ENCODE results near the gene GIGYF1. TPM values are rescaled to one million over a fixed set of nuclear protein-coding genes. Genes with fewer than 3 reads are reported as not detected.

Gene GIGYF1
- total RNA-seq, 1 experiment from 2014 or later = 47.4 TPM

DNA sequence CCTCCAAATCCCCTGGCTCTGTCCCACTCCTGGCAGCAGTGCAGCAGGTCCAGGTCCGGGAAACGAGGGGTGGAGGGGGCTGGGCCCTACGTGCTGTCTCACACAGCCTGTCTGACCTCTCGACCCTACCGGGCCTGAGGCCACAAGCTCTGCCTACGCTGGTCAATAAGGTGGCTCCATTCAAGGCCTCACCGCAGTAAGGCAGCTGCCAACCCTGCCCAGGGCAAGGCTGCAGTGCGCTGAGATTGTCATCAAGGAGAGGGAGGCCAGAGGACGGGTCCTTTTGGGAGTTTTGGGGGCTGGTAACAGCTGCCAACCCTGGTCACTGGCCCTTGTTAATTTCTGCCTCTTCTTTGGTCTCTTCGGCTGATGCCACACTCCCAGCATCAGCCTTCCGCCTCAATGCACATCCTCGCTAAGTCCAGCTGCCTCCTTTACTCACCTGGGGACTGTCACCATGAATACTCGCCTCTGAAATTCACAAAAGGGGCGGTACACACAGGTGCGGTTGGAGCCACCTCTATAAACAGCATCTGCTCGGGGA, 29.8 kb upstream of the GIGYF1 start:
- DNase-seq (ENCODE audit: low spot score) = no peak
- intact Hi-C loops (cut with micrococcal nuclease; ENCODE audit: unreplicated experiment) = no loop called here
- ChIA-PET POLR2A (ENCODE audit: low non-redundant PET) (no interaction called here), CTCF (no interaction called here)
- peaks cover 4% of the 10 kb centered on the region for H3K4me1 ChIP-seq (ENCODE audit: insufficient read depth, low read length, poor library complexity, severe bottlenecking)
- no peak overlapping the region for H3K4me3 ChIP-seq (ENCODE audit: low read depth, low read length, poor library complexity, severe bottlenecking)
- TF ChIP-seq EZH2 (IDR thresholded peaks at IDR 0.05; ENCODE audit: borderline replicate concordance, low read depth, low read length, poor library complexity, severe bottlenecking) (no peak), CTCF (conservative IDR thresholded peaks at IDR 0.05; ENCODE audit: low read depth, low read length) (no peak)
- H3K36me3 ChIP-seq (ENCODE audit: insufficient read depth, low read length, poor library complexity, severe bottlenecking) = no peaks in the 10 kb centered on the region
- no TSS peak for BruUV-seq (replicated peaks)
- no peak overlapping the region for H3K27ac ChIP-seq (ENCODE audit: low read depth, low read length, poor library complexity, severe bottlenecking)
- H3K27me3 ChIP-seq (replicated peaks; ENCODE audit: insufficient read depth, low read depth, low read length, poor library complexity) = peaks cover 38% of the 10 kb centered on the region
- H3K9me3 ChIP-seq (ENCODE audit: low read depth, low read length, poor library complexity, severe bottlenecking) = no peaks in the 10 kb centered on the region

- H3K36me3 ChIP-seq (ENCODE audit: insufficient read depth, low read length, poor library complexity, severe bottlenecking) = no peaks in the 10 kb centered on the region
- peaks cover 4% of the 10 kb centered on the region for H3K4me1 ChIP-seq (ENCODE audit: insufficient read depth, low read length, poor library complexity, severe bottlenecking)
- intact Hi-C loops (cut with micrococcal nuclease; ENCODE audit: unreplicated experiment) = no loop called here
- H3K27me3 ChIP-seq (replicated peaks; ENCODE audit: insufficient read depth, low read depth, low read length, poor library complexity) = peaks cover 38% of the 10 kb centered on the region
- no peak for DNase-seq (ENCODE audit: low spot score)
- CTCF ChIA-PET = interaction anchor here (0.6 kb wide), 1 partner anchor 110 kb away, joined by 5 read pairs; no protein-coding TSS in a partner anchor
- POLR2A ChIA-PET (ENCODE audit: low non-redundant PET) = no interaction called here
- no peak overlapping the region for H3K27ac ChIP-seq (ENCODE audit: low read depth, low read length, poor library complexity, severe bottlenecking)
- H3K9me3 ChIP-seq (ENCODE audit: low read depth, low read length, poor library complexity, severe bottlenecking) = no peaks in the 10 kb centered on the region
- TF ChIP-seq EZH2 (IDR thresholded peaks at IDR 0.05; ENCODE audit: borderline replicate concordance, low read depth, low read length, poor library complexity, severe bottlenecking) (no peak), CTCF (conservative IDR thresholded peaks at IDR 0.05; ENCODE audit: low read depth, low read length) (no peak)
- H3K4me3 ChIP-seq (ENCODE audit: low read depth, low read length, poor library complexity, severe bottlenecking) = no peak overlapping the region
- no TSS peak for BruUV-seq (replicated peaks)
Observed at GRCh38 chr7:100722480-100723212, 28.6 kb upstream of the GIGYF1 start.

DNA sequence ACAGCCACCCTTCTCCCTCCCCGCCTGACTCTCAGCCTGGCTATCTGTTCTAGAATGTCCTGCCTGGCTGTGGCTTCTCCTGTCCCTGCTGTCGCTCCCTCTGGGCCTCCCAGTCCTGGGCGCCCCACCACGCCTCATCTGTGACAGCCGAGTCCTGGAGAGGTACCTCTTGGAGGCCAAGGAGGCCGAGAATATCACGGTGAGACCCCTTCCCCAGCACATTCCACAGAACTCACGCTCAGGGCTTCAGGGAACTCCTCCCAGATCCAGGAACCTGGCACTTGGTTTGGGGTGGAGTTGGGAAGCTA, 27.4 kb upstream of the GIGYF1 start:
- BruUV-seq (replicated peaks) = no TSS peak
- DNase-seq (ENCODE audit: low spot score) = no peak
- H3K4me3 ChIP-seq (ENCODE audit: low read depth, low read length, poor library complexity, severe bottlenecking) = no peak overlapping the region
- H3K36me3 ChIP-seq (ENCODE audit: insufficient read depth, low read length, poor library complexity, severe bottlenecking) = no peaks in the 10 kb centered on the region
- no peak for TF ChIP-seq EZH2 (IDR thresholded peaks at IDR 0.05; ENCODE audit: borderline replicate concordance, low read depth, low read length, poor library complexity, severe bottlenecking)
- no peak for TF ChIP-seq CTCF (conservative IDR thresholded peaks at IDR 0.05; ENCODE audit: low read depth, low read length)
- POLR2A ChIA-PET (ENCODE audit: low non-redundant PET) = no interaction called here
- H3K27me3 ChIP-seq (replicated peaks; ENCODE audit: insufficient read depth, low read depth, low read length, poor library complexity) = peaks cover 38% of the 10 kb centered on the region
- H3K9me3 ChIP-seq (ENCODE audit: low read depth, low read length, poor library complexity, severe bottlenecking) = no peaks in the 10 kb centered on the region
- H3K27ac ChIP-seq (ENCODE audit: low read depth, low read length, poor library complexity, severe bottlenecking) = no peak overlapping the region
- CTCF ChIA-PET = no interaction called here
- peaks cover 4% of the 10 kb centered on the region for H3K4me1 ChIP-seq (ENCODE audit: insufficient read depth, low read length, poor library complexity, severe bottlenecking)
- intact Hi-C loops (cut with micrococcal nuclease; ENCODE audit: unreplicated experiment) = no loop called here
